HepG2 (cell line): ENCODE results near the gene SLIT3. TPM values are rescaled to one million over a fixed set of nuclear protein-coding genes. Genes with fewer than 3 reads are reported as not detected.

Source experiments
- ATAC-seq: fragments of 200-7000 bp; cut with Tn5 transposase; 3 replicates; pipeline ENCODE4 v1.9.1; 2020; ENCODE audit warnings: mild to moderate bottlenecking, moderate library complexity
- BruUV-seq: library from RNA; stranded (reverse); fragments of 400-500 nt; replicated peaks from 2 replicates; lab custom pipeline; 2021; lab: Mats Ljungman, UMichigan
- CTCF ChIA-PET: fragments of 300-600 bp; formaldehyde crosslinking; extraction: SDS; loops from one replicate; lab custom pipeline; 2021; ENCODE audit warnings: low total read pairs, inconsistent platforms, low intra/inter-chr PET ratio; lab: Yijun Ruan, JAX
- POLR2A ChIA-PET: fragments of 350-600 bp; sonication (Branson Sonifier 250); formaldehyde crosslinking; loops from one replicate; lab custom pipeline; 2020; ENCODE audit warnings: antibody characterized with exemption, inconsistent platforms; lab: Yijun Ruan, JAX
- DNase-seq: peaks from one replicate; pipeline ENCODE4 v3.0.0-alpha.2; 2015; ENCODE audit warnings: low spot score
- FAIRE-seq: peaks from 3 replicates; lab custom pipeline; 2011; peaks lifted over from hg19 to GRCh38; lab: Jason Lieb, UNC
- H2AFZ ChIP-seq: one replicate; pipeline ENCODE4 v1.6.1; 2011; ENCODE audit warnings: low read length, inconsistent platforms
- H3K27ac ChIP-seq: fragments of 300-600 bp; 3 replicates; pipeline ENCODE4 v1.8.0; 2011; ENCODE audit warnings: mixed run types, mild to moderate bottlenecking, mixed read lengths, low read length, inconsistent platforms; ENCODE audit not compliant: insufficient read depth; ENCODE audit errors: extremely low read length
- H3K27me3 ChIP-seq, 2 experiments: fragments of 200-600 bp in 1 of 2; 2 replicates in 1 of 2; 3 replicates in 1 of 2; pipeline versions ENCODE4 v1.6.0 to v1.8.0; 2011; ENCODE audit warnings: low read length in 2 of 2, mild to moderate bottlenecking in 2 of 2, moderate library complexity in 2 of 2, inconsistent platforms in 1 of 2; ENCODE audit not compliant: insufficient read depth in 2 of 2, control insufficient read depth in 1 of 2
- H3K36me3 ChIP-seq, 2 experiments: fragments of 200-600 bp in 1 of 2; replicated peaks in 1 of 2; 2 replicates in 1 of 2; 3 replicates in 1 of 2; pipeline versions ENCODE4 v1.5.1 to v1.8.0; 2011; ENCODE audit warnings: low read length in 2 of 2, inconsistent platforms in 1 of 2; ENCODE audit not compliant: insufficient read depth in 2 of 2, control insufficient read depth in 1 of 2
- H3K4me1 ChIP-seq: 2 replicates; pipeline ENCODE4 v1.5.1; 2012; ENCODE audit warnings: low read length, inconsistent platforms; ENCODE audit not compliant: insufficient read depth
- H3K4me2 ChIP-seq: 2 replicates; pipeline ENCODE4 v1.6.0; 2011; ENCODE audit warnings: low read depth, low read length, inconsistent platforms
- H3K4me3 ChIP-seq, 3 experiments: fragments of 200-600 bp in 1 of 3; sonication (generic), shearing (Covaris generic) in 1 of 3; replicated peaks in 1 of 3; 2 replicates each; pipeline ENCODE4 v1.5.1; 2011 to 2016; ENCODE audit warnings: low read length in 3 of 3, inconsistent platforms in 2 of 3, low read depth in 2 of 3, mild to moderate bottlenecking in 2 of 3, control low read depth in 1 of 3, mixed read lengths in 1 of 3; ENCODE audit not compliant: insufficient read depth in 1 of 3
- H3K79me2 ChIP-seq: one replicate; pipeline ENCODE4 v1.6.1; 2011; ENCODE audit warnings: low read length, inconsistent platforms; ENCODE audit not compliant: insufficient read depth
- H3K9ac ChIP-seq: 2 replicates; pipeline ENCODE4 v1.6.0; 2011; ENCODE audit warnings: mild to moderate bottlenecking, low read depth, low read length, inconsistent platforms; ENCODE audit not compliant: insufficient read depth
- H3K9me3 ChIP-seq: 2 replicates; pipeline ENCODE4 v1.5.1; 2012; ENCODE audit warnings: mild to moderate bottlenecking, low read length
- H4K20me1 ChIP-seq: 2 replicates; pipeline ENCODE4 v1.6.0; 2011; ENCODE audit warnings: inconsistent platforms, mild to moderate bottlenecking, low read length, moderate library complexity; ENCODE audit not compliant: insufficient read depth
- AKAP8 ChIP-seq: sonication (generic); formaldehyde crosslinking; IDR thresholded peaks from 2 replicates; pipeline ENCODE4 v1.5.1; 2020; ENCODE audit warnings: mild to moderate bottlenecking, missing genetic modification reagents
- CHD2 ChIP-seq: IDR thresholded peaks from 2 replicates; pipeline ENCODE4 v1.6.1; 2011; ENCODE audit warnings: low read depth, low read length, improper control_type of control experiment
- FIP1L1 ChIP-seq: fragments of 200-400 bp; formaldehyde crosslinking; IDR thresholded peaks from 2 replicates; pipeline ENCODE4 v1.6.1; 2018; ENCODE audit warnings: low read depth, mild to moderate bottlenecking, low read length, moderate library complexity, borderline replicate concordance; ENCODE audit not compliant: insufficient read depth
- FOSL1 ChIP-seq: sonication (generic); formaldehyde crosslinking; IDR thresholded peaks from 2 replicates; pipeline ENCODE4 v1.9.0; 2021; ENCODE audit warnings: missing genetic modification reagents, borderline replicate concordance
- HNRNPH1 ChIP-seq: fragments of 200-400 bp; formaldehyde crosslinking; optimal IDR thresholded peaks from 2 replicates; pipeline ENCODE3; 2017; ENCODE audit warnings: mild to moderate bottlenecking, low read depth, low read length
- ISX ChIP-seq: sonication (generic); formaldehyde crosslinking; conservative IDR thresholded peaks from 2 replicates; pipeline ENCODE4 v1.5.0; 2020; ENCODE audit warnings: missing genetic modification reagents
- MBD4 ChIP-seq: IDR thresholded peaks from 2 replicates; pipeline ENCODE4 v1.6.1; 2012; ENCODE audit warnings: low read length, inconsistent platforms, borderline replicate concordance
- NCOA5 ChIP-seq: sonication (generic); formaldehyde crosslinking; IDR thresholded peaks from 2 replicates; pipeline ENCODE4 v1.4.0; 2020; ENCODE audit warnings: missing genetic modification reagents
- SETDB1 ChIP-seq: sonication (generic); formaldehyde crosslinking; IDR thresholded peaks from 2 replicates; pipeline ENCODE4 v1.5.1; 2020; ENCODE audit warnings: missing genetic modification reagents, mild to moderate bottlenecking, borderline replicate concordance
- SRY ChIP-seq: sonication (generic); formaldehyde crosslinking; IDR thresholded peaks from 2 replicates; pipeline ENCODE4 v1.8.0; 2022; ENCODE audit warnings: mild to moderate bottlenecking, missing genetic modification reagents
- ZNF10 ChIP-seq: sonication (generic); formaldehyde crosslinking; IDR thresholded peaks from 2 replicates; pipeline ENCODE4 v1.4.0; 2020; ENCODE audit warnings: mild to moderate bottlenecking, low read depth, missing genetic modification reagents, borderline replicate concordance
- ZNF253 ChIP-seq: sonication (generic); formaldehyde crosslinking; IDR thresholded peaks from 2 replicates; pipeline ENCODE4 v1.8.0; 2022; ENCODE audit warnings: mild to moderate bottlenecking, missing genetic modification reagents, borderline replicate concordance
- ZNF274 ChIP-seq: sonication (generic); formaldehyde crosslinking; IDR thresholded peaks from 2 replicates; pipeline ENCODE4 v1.5.1; 2020; ENCODE audit warnings: mild to moderate bottlenecking, missing genetic modification reagents
- ZNF350 ChIP-seq: sonication (generic); formaldehyde crosslinking; IDR thresholded peaks from 2 replicates; pipeline ENCODE4 v1.4.0; 2020; ENCODE audit warnings: mild to moderate bottlenecking, low read depth, missing genetic modification reagents, borderline replicate concordance
- ZNF354B ChIP-seq: sonication (generic); formaldehyde crosslinking; IDR thresholded peaks from 2 replicates; pipeline ENCODE4 v1.8.0; 2022; ENCODE audit warnings: mild to moderate bottlenecking, missing genetic modification reagents
- ZNF883 ChIP-seq: sonication (generic); formaldehyde crosslinking; IDR thresholded peaks from 2 replicates; pipeline ENCODE4 v1.5.1; 2020; ENCODE audit warnings: mild to moderate bottlenecking, missing genetic modification reagents; ENCODE audit errors: not compliant biosample characterization
- WGBS: methylation state at CpG from one replicate; pipeline ENCODE4 v1.1.6; 2017; ENCODE audit warnings: low lambda C conversion rate; 5-methylcytosine and 5-hydroxymethylcytosine counted together
- in situ Hi-C: cut with HindIII; loops from 2 replicates; pipeline ENCODE4 v1.10.0; 2017; ENCODE audit warnings: low pct_unique_long_range_greater_than_20kb; ENCODE audit not compliant: extremely low pct_ligation_motif_present
- intact Hi-C: fragments of 100-400 bp; cut with micrococcal nuclease; formaldehyde crosslinking; loops from one replicate; pipeline ENCODE4 v1.10.0; 2022; ENCODE audit not compliant: unreplicated experiment
- polyA plus RNA-seq, 8 experiments: library from polyadenylated mRNA; depleted of rRNA in 3 of 8; stranded (reverse) in 7 of 8; unstranded in 1 of 8; fragments of >200 nt; fragmentation: Illumina TruSeq in 4 of 8; extraction: Trizol in 4 of 8; gene quantifications; 2 replicates each; pipeline versions ENCODE4 v1.2.1 to v1.2.3, GENCODE V29; 2011 to 2016; ENCODE audit warnings: low read depth in 4 of 8, missing spikeins in 1 of 8, mixed read lengths in 1 of 8; ENCODE audit not compliant: insufficient read depth in 1 of 8
- total RNA-seq, 5 experiments: library from RNA; depleted of rRNA; stranded (reverse); fragments of >200 nt; fragmentation: Illumina TruSeq; extraction: Trizol; gene quantifications; 2 replicates each; pipeline ENCODE4 v1.2.3, GENCODE V29; 2016; ENCODE audit warnings: low read depth in 1 of 5
- TF ChIP-seq, protein P1 (sequence below): sonication (generic); formaldehyde crosslinking; IDR thresholded peaks from 2 replicates; pipeline ENCODE4 v1.4.0; 2020; ENCODE audit warnings: mild to moderate bottlenecking, low read depth, missing genetic modification reagents
- TF ChIP-seq, protein P2 (sequence below): IDR thresholded peaks from 2 replicates; pipeline ENCODE4 v1.6.1; 2016; ENCODE audit warnings: missing biosample characterization, missing genetic modification reagents, low read depth
- TF ChIP-seq, protein P3 (sequence below): sonication (generic); formaldehyde crosslinking; IDR thresholded peaks from 2 replicates; pipeline ENCODE4 v1.9.0; 2021; ENCODE audit warnings: missing genetic modification reagents, borderline replicate concordance
- TF ChIP-seq, protein P4 (sequence below): sonication (generic); formaldehyde crosslinking; IDR thresholded peaks from 2 replicates; pipeline ENCODE4 v1.9.0; 2021; ENCODE audit warnings: missing genetic modification reagents, mild to moderate bottlenecking, borderline replicate concordance

The SLIT3 gene
- total and polyA plus RNA-seq, 2 of the 13 experiments (the other 11 are each of a cell fraction or from before 2014, with no cell fraction given) = not detected

DNA sequence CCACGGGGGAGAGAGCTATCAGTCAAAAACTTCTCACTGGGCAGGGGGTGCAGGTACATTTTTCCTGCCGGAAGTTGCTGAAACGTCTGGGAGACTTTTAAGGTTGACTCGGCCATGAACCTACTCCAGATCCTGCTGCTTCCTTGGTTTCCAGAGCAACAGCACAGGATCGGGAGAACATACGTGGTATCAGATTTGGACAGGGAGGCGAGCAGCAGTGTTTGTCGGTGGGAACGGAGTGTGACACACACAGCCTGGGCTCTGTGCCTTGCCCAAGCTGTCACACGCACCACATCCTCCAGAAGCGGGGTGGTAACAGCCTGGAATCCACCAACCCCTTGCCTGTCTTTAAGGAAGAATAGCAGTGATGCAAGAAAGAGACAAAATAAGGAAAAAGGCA lies 276.5 kb downstream of the SLIT3 start:
- no TSS peak for BruUV-seq
- Histone ChIP-seq H3K4me2 (no peak overlapping the region), H3K27ac (no peak overlapping the region), H2AFZ (no peak overlapping the region), H3K9ac (no peak overlapping the region), H4K20me1 (no peaks in the 10 kb centered on the region), H3K9me3 (no peaks in the 10 kb centered on the region), H3K4me3 (no peak overlapping the region), H3K36me3 (no peaks in the 10 kb centered on the region), H3K27me3 (peaks cover 0 to 11% of the 10 kb centered on the region in 2 experiments; a peak in 1 of 5 replicates), H3K79me2 (no peaks in the 10 kb centered on the region), H3K4me1 (no peaks in the 10 kb centered on the region)
- in situ Hi-C loops = no loop called here
- no peak for FAIRE-seq
- ATAC-seq = no peak
- TF ChIP-seq HNRNPH1 = no peak
- TF ChIP-seq ZNF350 = no peak
- no peak for TF ChIP-seq SRY (CRISPR knock-in tag)
- TF ChIP-seq, protein P1, sequence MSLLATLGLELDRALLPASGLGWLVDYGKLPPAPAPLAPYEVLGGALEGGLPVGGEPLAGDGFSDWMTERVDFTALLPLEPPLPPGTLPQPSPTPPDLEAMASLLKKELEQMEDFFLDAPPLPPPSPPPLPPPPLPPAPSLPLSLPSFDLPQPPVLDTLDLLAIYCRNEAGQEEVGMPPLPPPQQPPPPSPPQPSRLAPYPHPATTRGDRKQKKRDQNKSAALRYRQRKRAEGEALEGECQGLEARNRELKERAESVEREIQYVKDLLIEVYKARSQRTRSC = no peak
- TF ChIP-seq SETDB1 = no peak
- no peak for TF ChIP-seq ZNF10 (CRISPR knock-in tag)
- no peak for TF ChIP-seq ZNF253 (CRISPR knock-in tag)
- no peak for TF ChIP-seq FOSL1 (CRISPR knock-in tag)
- TF ChIP-seq ZNF274 = no peak
- TF ChIP-seq, protein P2, sequence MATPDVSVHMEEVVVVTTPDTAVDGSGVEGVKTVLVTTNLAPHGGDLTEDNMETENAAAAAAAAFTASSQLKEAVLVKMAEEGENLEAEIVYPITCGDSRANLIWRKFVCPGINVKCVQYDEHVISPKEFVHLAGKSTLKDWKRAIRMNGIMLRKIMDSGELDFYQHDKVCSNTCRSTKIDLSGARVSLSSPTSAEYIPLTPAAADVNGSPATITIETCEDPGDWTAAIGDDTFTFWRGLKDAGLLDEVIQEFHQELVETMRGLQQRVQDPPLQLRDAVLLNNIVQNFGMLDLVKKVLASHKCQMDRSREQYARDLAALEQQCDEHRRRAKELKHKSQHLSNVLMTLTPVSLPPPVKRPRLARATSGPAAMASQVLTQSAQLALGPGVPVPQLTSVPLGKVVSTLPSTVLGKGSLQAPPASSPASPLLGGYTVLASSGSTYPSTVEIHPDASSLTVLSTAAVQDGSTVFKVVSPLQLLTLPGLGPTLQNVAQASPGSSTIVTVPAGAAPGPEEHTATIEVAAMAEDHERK (CRISPR knock-in tag) = no peak
- TF ChIP-seq, protein P3, sequence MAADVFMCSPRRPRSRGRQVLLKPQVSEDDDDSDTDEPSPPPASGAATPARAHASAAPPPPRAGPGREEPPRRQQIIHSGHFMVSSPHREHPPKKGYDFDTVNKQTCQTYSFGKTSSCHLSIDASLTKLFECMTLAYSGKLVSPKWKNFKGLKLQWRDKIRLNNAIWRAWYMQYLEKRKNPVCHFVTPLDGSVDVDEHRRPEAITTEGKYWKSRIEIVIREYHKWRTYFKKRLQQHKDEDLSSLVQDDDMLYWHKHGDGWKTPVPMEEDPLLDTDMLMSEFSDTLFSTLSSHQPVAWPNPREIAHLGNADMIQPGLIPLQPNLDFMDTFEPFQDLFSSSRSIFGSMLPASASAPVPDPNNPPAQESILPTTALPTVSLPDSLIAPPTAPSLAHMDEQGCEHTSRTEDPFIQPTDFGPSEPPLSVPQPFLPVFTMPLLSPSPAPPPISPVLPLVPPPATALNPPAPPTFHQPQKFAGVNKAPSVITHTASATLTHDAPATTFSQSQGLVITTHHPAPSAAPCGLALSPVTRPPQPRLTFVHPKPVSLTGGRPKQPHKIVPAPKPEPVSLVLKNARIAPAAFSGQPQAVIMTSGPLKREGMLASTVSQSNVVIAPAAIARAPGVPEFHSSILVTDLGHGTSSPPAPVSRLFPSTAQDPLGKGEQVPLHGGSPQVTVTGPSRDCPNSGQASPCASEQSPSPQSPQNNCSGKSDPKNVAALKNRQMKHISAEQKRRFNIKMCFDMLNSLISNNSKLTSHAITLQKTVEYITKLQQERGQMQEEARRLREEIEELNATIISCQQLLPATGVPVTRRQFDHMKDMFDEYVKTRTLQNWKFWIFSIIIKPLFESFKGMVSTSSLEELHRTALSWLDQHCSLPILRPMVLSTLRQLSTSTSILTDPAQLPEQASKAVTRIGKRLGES = no peak
- no peak for TF ChIP-seq ZNF883 (CRISPR knock-in tag)
- TF ChIP-seq AKAP8 = no peak
- TF ChIP-seq FIP1L1 = no peak
- no peak for TF ChIP-seq ISX (CRISPR knock-in tag)
- TF ChIP-seq ZNF354B (CRISPR knock-in tag) = no peak
- no peak for TF ChIP-seq MBD4
- TF ChIP-seq CHD2 = no peak
- no peak for TF ChIP-seq NCOA5
- TF ChIP-seq, protein P4, sequence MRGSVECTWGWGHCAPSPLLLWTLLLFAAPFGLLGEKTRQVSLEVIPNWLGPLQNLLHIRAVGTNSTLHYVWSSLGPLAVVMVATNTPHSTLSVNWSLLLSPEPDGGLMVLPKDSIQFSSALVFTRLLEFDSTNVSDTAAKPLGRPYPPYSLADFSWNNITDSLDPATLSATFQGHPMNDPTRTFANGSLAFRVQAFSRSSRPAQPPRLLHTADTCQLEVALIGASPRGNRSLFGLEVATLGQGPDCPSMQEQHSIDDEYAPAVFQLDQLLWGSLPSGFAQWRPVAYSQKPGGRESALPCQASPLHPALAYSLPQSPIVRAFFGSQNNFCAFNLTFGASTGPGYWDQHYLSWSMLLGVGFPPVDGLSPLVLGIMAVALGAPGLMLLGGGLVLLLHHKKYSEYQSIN (CRISPR knock-in tag) = no peak
- CTCF ChIA-PET = no interaction called here
- no peak for DNase-seq
- 7% methylated on average over 11 of the region's 11 CpGs for WGBS
- POLR2A ChIA-PET = no interaction called here
- intact Hi-C loops = no loop called here
